ENCODE results near the gene CDC37L1. TPM values are rescaled to one million over a fixed set of nuclear protein-coding genes. Genes with fewer than 3 reads are reported as not detected.

Gene CDC37L1
- total RNA-seq, 4 donors from 2014 or later, result 32.1 to 106 (median 37.7) TPM

DNA sequence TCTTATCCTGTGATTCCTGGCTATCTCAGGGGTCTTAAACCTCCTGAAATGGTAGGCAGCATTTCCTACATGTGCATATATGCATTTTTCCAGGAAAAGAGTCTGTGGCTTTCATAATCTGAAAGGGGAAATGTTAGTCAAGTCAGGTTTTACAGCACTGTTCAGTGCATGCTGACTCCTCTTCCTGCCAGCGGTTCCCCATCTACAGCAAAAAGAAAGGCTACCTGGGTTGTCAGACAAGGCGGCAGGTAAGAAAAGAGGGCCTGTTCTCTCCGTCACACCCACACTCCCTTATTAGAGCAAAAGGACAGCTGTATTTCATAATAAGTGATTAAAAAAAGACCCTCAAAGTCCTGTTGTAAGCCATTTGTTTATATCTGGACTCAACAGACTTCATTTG is 8.8 kb upstream of the CDC37L1 start:
- TF ChIP-seq, protein P1, sequence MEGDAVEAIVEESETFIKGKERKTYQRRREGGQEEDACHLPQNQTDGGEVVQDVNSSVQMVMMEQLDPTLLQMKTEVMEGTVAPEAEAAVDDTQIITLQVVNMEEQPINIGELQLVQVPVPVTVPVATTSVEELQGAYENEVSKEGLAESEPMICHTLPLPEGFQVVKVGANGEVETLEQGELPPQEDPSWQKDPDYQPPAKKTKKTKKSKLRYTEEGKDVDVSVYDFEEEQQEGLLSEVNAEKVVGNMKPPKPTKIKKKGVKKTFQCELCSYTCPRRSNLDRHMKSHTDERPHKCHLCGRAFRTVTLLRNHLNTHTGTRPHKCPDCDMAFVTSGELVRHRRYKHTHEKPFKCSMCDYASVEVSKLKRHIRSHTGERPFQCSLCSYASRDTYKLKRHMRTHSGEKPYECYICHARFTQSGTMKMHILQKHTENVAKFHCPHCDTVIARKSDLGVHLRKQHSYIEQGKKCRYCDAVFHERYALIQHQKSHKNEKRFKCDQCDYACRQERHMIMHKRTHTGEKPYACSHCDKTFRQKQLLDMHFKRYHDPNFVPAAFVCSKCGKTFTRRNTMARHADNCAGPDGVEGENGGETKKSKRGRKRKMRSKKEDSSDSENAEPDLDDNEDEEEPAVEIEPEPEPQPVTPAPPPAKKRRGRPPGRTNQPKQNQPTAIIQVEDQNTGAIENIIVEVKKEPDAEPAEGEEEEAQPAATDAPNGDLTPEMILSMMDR (IDR thresholded peaks at IDR 0.05; ENCODE audit: low read depth), result no peak

DNA sequence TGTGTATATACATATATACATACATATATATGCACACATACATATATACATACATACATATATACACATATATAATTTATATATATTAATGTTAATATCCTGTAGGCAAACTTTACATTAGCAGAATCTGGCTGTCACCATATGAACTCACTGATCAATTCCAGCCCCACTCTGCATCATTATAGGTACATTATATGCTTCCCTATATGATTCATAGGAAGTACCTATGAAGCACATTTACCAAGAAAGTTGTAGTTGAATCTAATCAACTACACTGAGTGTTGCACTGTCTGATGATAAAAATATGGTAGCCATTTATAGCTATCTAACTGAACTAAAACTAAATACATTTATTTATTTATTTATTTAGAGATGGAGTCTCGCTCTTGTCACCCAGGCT is 7.6 kb upstream of the CDC37L1 start:
- TF ChIP-seq, protein P1 (IDR thresholded peaks at IDR 0.05; ENCODE audit: low read depth), result no peak

DNA sequence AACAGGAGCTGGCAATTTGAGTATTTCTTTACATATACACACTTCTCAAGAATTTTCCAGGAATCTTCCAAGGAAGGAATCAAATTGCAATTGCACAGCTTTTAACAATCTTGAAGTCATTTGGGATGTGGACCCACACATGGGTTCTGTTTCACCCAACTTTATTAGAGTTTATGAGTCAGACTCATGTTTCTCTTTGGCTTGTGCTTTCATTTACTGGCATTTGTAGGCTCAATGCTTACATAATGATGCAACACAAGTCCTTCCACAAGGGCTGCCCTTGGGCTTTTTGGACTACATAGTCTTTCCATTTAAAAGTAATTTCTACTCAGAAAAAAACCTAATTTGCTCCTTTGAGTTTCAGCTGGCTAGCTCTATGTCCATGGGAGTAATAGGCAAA is 4.6 kb upstream of the CDC37L1 start:
- TF ChIP-seq, protein P1 (IDR thresholded peaks at IDR 0.05; ENCODE audit: low read depth), result no peak

DNA sequence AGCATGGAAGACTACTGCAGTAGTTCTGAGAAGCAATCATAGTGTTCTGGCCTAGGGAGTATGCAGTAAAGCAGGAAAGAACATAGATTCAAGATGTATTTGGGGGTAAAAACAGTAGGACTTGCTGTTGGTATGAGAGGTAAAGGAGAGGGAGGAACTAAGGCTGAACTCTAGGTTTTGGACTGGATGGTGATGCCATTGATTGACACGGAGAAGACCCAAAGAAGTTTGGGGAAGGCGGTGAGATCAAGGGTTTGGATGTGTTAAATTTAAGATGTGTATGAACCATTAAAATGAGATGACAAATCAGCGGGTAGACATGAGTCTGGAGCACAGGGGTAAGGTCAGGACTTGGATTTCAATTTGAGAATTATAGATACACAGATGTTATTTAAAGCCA is 2.0 kb upstream of the CDC37L1 start:
- TF ChIP-seq, protein P1 (IDR thresholded peaks at IDR 0.05; ENCODE audit: low read depth), result no peak

DNA sequence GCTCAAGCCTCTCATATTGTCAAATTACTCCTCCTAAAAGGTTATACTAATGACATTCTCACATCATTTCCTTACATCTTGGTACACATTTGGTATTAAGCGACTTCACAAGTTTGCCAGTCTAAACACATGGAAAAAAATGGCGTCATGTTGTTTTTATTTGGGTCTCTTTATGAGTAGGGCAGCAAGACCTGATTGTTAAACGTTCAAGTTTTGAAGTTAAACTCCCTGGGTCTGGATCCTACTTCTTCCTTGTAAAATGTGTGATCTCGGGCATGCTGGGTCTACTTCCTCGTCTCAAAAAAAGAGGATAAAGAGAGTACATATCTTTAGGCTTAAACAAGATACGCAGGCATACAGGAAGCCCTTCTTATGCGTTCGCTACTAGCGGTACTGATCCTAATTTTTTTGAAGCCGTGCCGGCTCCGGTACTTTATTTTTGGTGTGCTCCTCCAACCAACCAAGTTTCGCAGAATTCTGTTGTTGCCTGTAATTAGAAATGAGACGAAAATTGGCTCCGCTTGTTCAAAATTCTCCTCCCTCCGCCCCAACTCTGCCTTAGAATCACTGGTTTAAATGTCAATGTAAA is 596 bp upstream of the CDC37L1 start:
- TF ChIP-seq, protein P1 (IDR thresholded peaks at IDR 0.05; ENCODE audit: low read depth), result no peak

DNA sequence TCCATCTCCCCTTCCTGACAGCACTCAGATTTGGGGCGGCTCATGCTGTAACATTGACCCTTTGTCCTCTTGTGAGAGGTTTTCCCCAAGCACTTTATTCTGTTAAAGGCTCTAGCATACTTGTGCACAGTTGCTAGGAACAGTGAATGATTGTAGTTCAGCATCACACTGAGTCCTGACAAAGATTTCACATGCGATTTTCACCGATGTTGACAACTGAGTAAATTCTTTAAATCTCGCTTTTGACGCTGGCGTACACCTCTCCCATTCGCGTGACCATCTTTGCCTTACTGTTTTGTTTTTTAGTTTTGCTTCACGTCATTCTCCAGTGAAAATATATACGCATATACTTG is 780 bp downstream of the CDC37L1 start:
- TF ChIP-seq, protein P1 (IDR thresholded peaks at IDR 0.05; ENCODE audit: low read depth), result no peak

DNA sequence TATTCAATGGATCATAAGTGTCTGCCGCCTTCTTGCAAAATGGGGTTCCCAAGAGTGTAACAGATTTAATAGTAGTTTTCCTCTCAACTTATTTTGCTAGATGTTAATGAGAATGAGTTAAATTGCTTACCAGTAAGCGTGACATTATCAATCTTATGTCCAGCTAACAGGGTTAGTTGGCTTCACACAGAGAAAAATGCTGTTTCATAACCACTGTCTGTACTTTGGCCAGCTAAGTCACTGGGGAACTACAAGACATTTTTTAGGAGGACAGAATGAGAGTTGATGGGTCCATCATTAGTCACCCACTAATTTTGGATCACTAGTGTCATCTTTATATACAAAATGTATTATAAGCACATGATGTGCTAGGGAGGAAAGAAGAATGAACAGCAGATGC is 1.4 kb downstream of the CDC37L1 start:
- TF ChIP-seq, protein P1 (IDR thresholded peaks at IDR 0.05; ENCODE audit: low read depth), result no peak
